ENCODE results near the gene GPSM3.

DNA sequence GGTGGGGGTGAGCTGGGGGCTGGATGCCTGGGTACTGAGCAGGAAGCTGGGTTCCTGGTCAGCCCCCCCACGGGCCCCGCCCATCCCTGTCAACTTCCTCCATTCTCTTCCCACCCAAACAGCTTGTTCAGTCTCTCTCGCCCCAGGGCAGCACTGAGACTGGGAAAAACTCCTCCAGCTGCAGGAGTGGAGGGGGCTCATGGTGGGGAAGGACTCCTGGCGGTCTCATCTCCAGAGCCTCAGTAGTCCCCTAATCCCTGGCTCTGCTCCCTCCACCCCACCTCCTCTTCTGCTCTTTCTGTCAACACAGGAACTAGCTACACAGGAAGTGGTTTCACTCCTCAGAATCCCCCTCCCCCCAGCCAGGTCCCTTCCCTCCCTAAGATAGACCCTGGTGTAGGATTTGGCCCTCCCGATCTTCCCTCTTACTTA, at the start of gene GPSM3:
- TF ChIP-seq, protein P1, sequence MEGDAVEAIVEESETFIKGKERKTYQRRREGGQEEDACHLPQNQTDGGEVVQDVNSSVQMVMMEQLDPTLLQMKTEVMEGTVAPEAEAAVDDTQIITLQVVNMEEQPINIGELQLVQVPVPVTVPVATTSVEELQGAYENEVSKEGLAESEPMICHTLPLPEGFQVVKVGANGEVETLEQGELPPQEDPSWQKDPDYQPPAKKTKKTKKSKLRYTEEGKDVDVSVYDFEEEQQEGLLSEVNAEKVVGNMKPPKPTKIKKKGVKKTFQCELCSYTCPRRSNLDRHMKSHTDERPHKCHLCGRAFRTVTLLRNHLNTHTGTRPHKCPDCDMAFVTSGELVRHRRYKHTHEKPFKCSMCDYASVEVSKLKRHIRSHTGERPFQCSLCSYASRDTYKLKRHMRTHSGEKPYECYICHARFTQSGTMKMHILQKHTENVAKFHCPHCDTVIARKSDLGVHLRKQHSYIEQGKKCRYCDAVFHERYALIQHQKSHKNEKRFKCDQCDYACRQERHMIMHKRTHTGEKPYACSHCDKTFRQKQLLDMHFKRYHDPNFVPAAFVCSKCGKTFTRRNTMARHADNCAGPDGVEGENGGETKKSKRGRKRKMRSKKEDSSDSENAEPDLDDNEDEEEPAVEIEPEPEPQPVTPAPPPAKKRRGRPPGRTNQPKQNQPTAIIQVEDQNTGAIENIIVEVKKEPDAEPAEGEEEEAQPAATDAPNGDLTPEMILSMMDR (IDR thresholded peaks at IDR 0.05): no peak
- TF ChIP-seq POLR2A (IDR thresholded peaks at IDR 0.05): no peak
